ENCODE measurements around the gene ARID5B. TPM values are rescaled to one million over a fixed set of nuclear protein-coding genes. Genes with fewer than 3 reads are reported as not detected.

Gene ARID5B
- total and polyA plus RNA-seq, 2 donors (not counting 3 experiments of a cell fraction or from before 2014, with no cell fraction given) = 5.6 to 8.9 TPM

DNA sequence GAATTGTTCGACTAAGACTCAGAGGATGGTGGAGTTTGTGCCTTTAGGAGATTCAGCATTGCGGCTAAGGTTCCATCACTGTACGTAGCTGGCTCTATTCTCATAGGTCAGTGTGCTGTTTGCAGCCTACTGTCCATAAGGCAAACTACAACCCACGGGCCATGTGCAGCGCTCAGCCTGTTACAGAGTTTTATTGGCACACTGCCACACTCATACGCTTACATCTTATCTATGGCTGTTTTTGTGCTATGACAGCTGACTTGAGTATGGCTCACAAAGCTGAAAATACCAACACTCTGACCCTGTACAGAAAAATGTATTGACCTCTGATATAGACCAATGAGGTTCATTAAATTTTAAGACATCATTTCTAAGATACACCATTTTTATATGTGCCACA, 114.5 kb downstream of the ARID5B start:
- TF ChIP-seq POLR2AphosphoS5 (IDR thresholded peaks at IDR 0.05; ENCODE audit: insufficient read depth, low read depth, low read length) = no peak
- TF ChIP-seq POLR2A (IDR thresholded peaks at IDR 0.05; ENCODE audit: low read depth, low read length) = no peak
- TF ChIP-seq MYC (IDR thresholded peaks at IDR 0.05; ENCODE audit: low read depth, low read length) = no peak
- TF ChIP-seq, protein P1, sequence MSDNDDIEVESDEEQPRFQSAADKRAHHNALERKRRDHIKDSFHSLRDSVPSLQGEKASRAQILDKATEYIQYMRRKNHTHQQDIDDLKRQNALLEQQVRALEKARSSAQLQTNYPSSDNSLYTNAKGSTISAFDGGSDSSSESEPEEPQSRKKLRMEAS (IDR thresholded peaks at IDR 0.05; ENCODE audit: insufficient read depth, insufficient read length) = no peak
- no peak for TF ChIP-seq FOS (IDR thresholded peaks at IDR 0.05; ENCODE audit: borderline replicate concordance, insufficient read depth, low read length)
- no peak for TF ChIP-seq JUN (IDR thresholded peaks at IDR 0.05; ENCODE audit: borderline replicate concordance, insufficient read depth, insufficient read length, low read depth)
- no peak for TF ChIP-seq GATA2 (IDR thresholded peaks at IDR 0.05; ENCODE audit: insufficient read depth, insufficient read length, low read depth, low read length)
- TF ChIP-seq, protein P2, sequence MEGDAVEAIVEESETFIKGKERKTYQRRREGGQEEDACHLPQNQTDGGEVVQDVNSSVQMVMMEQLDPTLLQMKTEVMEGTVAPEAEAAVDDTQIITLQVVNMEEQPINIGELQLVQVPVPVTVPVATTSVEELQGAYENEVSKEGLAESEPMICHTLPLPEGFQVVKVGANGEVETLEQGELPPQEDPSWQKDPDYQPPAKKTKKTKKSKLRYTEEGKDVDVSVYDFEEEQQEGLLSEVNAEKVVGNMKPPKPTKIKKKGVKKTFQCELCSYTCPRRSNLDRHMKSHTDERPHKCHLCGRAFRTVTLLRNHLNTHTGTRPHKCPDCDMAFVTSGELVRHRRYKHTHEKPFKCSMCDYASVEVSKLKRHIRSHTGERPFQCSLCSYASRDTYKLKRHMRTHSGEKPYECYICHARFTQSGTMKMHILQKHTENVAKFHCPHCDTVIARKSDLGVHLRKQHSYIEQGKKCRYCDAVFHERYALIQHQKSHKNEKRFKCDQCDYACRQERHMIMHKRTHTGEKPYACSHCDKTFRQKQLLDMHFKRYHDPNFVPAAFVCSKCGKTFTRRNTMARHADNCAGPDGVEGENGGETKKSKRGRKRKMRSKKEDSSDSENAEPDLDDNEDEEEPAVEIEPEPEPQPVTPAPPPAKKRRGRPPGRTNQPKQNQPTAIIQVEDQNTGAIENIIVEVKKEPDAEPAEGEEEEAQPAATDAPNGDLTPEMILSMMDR (IDR thresholded peaks at IDR 0.05; ENCODE audit: extremely low read depth in 1 of 2, insufficient read depth in 1 of 2, low read depth in 1 of 2, low read length in 2 of 2) = no peak
- TF ChIP-seq EZH2 (IDR thresholded peaks at IDR 0.05; ENCODE audit: borderline replicate concordance, low read depth, low read length, severe bottlenecking) = no peak
- BruUV-seq (replicated peaks) = no TSS peak
- Histone ChIP-seq H3K27ac (ENCODE audit: insufficient read depth, low read depth, low read length) (no peak overlapping the region), H3K36me3 (ENCODE audit: control insufficient read depth in 2 of 2, extremely low read depth in 1 of 2, insufficient read depth in 2 of 2, low read length in 2 of 2) (no peaks in the 10 kb centered on the region), H2AFZ (ENCODE audit: low read depth, low read length) (no peak overlapping the region), H3K4me2 (ENCODE audit: insufficient read depth, low read length) (no peak overlapping the region), H4K20me1 (replicated peaks; ENCODE audit: control insufficient read depth, extremely low read depth, insufficient read depth, low read length) (no peaks in the 10 kb centered on the region), H3K4me1 (ENCODE audit: control insufficient read depth, extremely low read depth, insufficient read depth, low read length) (peaks cover 18% of the 10 kb centered on the region), H3K27me3 (ENCODE audit: control insufficient read depth in 2 of 2, insufficient read depth in 2 of 2, low read length in 2 of 2) (no peaks in the 10 kb centered on the region), H3K79me2 (ENCODE audit: control insufficient read depth, insufficient read depth, low read length) (no peaks in the 10 kb centered on the region), H3K9ac (replicated peaks; ENCODE audit: extremely low read depth, insufficient read depth, low read length) (no peak overlapping the region), H3K9me1 (replicated peaks; ENCODE audit: control insufficient read depth, extremely low read depth, insufficient read depth, low read length) (no peaks in the 10 kb centered on the region), H3K9me3 (replicated peaks; ENCODE audit: control insufficient read depth, insufficient read depth, low read length) (no peaks in the 10 kb centered on the region), H3K4me3 (replicated peaks in 1 of 3; ENCODE audit: insufficient read depth in 1 of 3, low read depth in 1 of 3, low read length in 3 of 3) (no peak overlapping the region)
- intact Hi-C loops (cut with micrococcal nuclease) = loop anchor here (5.0 kb wide), 1 partner anchor 114 kb away; the partner anchor contains the start of gene ARID5B
- CTCF ChIA-PET = no interaction called here
- POLR2A ChIA-PET = no interaction called here
- FAIRE-seq (no peak), DNase-seq (ENCODE audit: low read depth, low spot score) (peak; percentile 8)
- dilution Hi-C loops (cut with MboI; ENCODE audit: extremely low pct_ligation_motif_present, low sequenced_read_pairs) = no loop called here

Measured in endothelial cell of umbilical vein (primary cell).